NOMO-1 treated with DMSO at 0.1 percent for 48 hours (cell line): ENCODE measurements around the gene IFT74.
"Not testable (repeated sequence)": the region's sequence is repeated elsewhere in the genome, so short reads cannot be mapped to it uniquely, and the experiment has no call there.

Experiments used
- DNase-seq: peaks from one replicate; lab custom pipeline; 2025; ENCODE audit not compliant: unreplicated experiment; lab: John Stamatoyannopoulos, UW

The IFT74 gene

DNA sequence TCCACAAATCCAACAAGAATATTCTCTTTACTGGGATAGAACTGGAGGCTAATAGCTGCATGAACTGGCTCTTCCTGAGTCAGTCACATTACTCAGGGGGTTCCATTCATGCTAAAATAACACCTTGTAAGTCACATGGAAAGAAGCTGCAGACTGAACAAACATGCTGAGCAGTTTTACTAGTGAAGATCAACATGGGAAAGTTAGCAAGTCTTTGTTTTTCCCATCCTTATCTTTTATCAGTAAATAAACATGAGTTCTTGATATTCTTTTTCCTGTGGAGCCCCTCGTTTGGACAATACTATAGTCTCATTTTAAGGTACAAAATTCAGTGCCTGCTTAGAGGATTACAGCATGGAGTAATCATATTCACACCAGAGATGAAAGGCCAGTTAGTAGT, 109.1 kb downstream of the IFT74 start:
- DNase-seq = no peak

DNA sequence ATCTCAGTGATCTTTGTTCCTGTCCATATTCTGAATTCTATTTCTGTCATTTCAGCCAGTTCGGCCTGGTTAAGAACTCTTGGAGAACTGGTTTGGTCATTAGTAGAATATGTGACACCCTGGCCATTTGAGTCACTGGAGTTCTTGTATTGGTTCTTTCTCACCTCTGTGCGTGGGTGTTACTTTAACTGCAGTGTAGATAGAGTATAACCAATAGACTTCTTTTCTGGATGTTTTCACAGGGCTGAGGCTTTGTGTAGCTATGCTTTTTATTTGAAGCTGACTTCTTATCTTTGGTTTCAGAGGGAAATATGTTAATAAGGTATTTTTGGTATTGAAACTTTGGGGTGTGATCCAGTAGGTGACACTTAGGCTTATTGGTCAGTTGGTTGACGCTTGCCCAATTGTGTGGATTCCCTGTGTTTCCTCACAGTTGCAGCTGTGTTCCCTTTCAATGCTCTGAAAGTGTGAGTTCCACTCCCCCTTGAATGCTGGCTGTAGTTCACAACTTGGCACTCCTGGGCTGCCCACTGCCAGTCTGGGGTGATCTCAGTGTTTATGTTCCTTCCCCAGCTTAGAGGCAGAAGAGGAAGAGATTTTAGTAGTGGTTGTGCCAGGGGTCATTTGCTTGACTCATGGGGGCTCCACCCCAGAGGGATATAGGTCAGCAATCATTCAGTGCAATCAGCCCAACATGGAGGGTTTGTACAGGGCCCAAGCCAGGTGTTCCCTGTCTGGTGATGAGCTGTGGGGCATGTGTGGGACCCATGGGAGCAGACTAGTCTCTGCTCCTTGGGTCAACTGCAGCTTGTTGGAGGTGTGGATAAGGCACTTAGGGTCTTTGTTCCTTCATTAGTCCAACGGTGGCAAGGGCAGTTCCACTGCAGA, 117.9 kb downstream of the IFT74 start:
- DNase-seq = no peak

DNA sequence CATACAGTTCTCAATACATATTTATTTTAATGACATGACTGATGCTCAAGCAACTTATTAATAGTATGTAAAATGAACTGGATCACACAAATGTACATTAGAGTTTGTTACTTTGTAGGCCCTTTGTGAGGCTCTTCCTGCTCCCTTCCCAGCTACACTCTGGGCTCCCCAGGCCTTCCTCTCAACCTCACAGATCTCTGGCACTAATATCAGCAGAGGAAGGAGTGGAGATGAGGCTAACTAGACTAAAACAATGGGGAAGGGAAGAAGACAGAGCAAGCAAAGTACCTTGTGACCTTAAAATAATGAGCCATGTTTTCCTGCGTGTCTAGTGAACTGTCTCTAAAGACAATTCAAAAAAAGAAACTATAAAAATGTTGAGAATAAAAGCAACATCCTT, 122.5 kb downstream of the IFT74 start:
- DNase-seq = no peak

DNA sequence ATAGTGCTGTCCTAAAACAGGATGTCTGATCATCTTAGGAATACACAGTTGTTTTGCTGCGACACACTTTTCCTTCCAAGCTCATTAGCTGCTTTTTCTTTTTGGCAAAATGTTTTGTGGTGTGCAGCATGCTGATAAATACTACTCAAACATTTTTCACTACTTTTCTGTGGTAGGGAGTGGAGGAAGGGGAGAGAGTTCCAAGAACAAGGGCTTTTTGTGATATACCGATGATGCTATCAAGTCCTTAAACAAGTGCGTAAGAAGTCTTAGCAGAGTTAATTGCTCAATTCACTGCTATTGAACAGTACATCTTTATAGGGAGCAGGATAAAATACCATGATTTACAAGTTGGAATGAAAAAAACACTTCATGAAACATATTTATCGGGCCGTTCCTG, 129.2 kb downstream of the IFT74 start:
- no peak for DNase-seq

DNA sequence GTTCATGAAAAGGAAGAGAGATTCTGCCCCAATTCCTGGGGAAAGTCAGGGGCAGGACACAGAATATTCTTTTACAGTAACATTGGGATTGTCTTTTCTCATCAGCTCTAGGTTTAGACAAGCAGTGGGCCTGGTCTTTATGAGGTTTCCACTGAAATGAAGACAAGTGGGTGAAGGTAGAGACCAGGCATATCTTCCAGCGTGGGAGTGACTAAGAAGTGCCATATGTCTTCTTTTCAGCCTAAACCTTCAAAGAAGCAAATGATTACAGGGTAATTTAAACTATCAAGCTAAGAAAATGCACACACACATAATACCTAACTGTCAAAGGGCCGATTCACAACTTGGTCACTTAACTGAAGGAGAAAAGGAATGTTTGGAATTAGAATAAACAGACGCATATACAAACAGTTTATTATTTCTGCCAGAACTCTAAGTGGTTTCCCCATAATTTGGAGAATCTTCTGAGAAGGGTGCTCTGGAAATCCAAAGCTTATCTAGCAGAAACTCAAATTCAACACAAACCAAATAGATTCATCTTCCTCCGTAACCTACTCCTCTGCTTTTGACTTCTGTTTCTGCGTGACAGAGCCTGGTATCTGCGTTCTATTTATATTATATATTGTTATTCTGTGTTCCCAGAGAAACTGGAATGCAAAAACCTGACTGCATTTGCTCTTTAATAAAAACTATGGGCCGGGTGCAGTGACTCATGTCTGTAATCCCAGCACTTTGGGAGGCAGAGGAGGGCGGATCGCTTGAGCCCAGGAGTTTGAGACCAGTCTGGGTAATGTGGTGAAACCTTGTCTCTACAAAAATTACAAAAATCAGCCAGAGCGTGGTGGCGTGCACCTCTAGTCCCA, 130.8 kb downstream of the IFT74 start:
- no peak for DNase-seq

DNA sequence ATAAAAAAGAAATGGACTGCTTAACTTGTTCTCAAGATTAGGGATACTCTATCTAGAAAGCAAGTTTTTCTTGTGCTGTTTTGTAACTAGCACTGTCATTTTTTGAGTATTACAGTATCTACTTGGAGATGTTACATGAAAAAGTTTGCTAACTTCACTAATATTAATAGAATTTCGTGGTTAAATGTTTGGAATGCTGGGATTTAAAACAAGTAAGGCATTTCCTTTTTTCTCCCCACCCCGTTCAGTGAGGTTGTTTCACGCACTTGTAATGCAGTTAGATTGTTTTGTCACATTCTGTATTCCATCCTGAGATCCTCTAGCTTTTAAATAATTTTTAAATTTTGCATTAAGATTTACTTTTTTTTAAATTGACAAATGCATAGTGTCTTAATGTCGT, 132.8 kb downstream of the IFT74 start:
- DNase-seq = no peak

DNA sequence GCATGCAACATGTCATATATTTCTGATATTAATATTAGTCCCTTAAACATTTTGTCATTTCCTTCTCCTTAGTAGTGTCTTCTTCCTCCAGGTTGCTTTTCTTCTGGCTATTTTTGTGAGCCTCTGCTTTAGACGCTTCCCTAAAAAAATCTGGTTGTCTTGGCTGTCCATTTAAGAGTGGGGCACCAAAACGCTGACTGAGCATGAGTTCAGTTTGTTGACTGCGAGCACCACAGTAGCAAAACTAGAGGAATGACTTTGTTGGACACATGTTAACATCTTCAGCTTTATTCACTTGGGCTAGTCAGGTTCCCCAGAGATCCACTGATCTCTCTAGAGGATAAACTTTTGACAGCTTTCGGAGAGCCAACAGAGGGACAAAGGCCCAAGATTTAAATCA, 133.5 kb downstream of the IFT74 start:
- DNase-seq = no peak

DNA sequence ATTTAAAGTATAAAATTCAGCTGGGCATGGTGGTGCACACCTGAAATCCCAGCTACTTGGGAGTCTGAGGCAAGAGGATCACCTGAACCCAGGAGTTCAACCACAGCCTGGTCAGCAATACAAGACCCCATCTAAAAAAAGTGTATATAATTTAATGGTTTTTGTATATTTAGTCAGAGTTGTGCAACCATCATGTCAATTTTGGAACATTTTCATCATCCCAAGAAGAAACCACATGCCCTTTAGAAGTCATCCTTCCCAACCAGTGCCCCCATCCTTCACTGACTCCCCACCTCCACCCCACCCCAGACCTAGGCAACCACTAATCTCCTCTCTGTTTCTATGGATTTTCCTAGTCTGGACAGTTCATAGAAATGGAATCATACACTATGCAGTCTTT, 134.0 kb downstream of the IFT74 start:
- DNase-seq = no peak

DNA sequence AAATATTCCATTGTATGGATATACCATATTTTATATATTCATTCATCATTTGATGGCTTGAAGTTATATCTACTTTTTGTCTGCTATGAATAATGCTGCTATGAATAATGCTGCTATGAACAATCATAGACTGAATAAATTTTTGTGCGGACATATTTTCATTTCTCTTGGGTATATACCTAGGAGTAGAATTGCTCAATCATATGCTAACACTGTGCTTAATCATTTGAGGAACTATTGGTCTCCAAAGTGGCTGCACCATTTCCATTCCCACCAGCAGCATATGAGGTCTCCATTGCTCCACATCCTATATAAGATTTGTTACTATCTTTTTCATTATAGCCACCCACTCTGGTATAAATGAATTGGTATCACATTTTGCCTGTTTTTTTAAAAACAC, 134.5 kb downstream of the IFT74 start:
- no peak for DNase-seq

DNA sequence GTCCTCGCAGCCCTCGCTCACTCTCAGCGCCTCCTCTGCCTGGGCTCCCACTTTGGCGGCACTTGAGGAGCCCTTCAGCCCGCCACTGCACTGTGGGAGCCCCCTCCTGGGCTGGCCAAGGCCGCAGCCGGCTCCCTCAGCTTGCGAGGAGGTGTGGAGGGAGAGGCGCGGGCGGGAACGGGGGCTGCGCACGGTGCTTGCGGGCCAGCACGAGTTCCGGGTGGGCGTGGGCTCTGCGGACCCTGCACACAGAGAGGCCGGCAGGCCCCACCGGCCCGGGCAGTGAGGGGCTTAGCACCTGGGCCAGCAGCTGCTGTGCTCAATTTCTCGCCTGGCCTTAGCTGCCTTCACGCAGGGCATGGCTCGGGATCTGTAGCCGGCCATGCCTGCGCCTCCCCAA, 136.3 kb downstream of the IFT74 start:
- DNase-seq = not testable (repeated sequence)

DNA sequence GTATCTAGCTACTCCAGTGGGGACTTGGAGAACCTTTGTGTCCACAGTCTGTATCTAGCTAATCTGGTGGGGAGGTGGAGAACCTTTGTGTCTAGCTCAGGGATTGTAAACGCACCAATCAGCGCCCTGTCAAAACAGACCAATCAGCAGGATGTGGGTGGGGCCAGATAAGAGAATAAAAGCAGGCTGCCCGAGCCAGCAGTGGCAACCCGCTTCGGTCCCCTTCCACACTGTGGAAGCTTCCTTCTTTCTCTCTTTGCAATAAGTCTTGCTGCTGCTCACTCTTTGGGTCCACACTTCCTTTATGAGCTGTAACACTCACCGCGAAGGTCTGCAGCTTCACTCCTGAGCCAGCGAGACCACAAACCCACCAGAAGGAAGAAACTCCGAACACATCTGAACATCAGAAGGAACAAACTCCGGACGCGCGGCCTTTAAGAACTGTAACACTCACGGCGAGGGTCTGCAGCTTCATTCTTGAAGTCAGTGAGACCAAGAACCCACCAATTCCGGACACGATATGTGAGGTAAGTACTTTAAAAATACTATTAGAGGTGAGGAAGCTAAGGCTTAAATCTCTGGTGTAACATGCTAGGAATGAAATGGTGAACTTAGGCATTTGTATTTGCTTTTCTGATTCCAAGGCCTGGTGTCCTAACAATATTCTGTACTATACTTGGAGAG, 137.3 kb downstream of the IFT74 start:
- DNase-seq = not testable (repeated sequence)

DNA sequence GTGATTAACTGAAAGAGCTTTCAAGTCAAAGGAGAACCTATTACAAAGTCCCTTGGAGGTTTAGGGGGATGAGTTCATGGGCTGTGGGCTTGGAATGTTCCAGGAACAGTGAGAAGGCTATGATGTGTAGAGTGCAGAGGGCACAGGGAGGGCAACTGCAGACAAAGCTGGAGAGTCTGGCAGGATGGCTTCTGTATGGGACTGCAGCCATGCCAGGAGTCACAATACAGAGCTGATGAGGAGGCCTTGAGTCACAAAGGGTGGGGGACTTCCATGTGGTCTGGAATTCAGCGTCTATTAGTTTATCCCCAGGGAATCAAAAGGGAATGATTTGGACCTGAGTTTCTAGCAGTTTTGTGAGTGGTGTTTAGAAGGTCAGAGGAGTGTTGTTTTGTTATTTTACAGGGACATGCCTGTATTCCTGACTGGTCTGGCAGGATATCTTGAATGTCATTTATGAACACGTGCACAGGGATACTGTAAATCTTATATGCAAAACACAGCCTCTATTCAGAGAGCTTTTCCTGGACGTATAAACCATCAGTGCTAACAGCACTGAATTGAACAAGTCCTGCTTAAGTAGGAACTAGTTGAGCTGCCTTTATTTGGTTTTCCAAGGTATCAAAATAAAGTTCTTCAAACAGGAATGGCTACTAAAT, 138.6 kb downstream of the IFT74 start:
- no peak for DNase-seq

DNA sequence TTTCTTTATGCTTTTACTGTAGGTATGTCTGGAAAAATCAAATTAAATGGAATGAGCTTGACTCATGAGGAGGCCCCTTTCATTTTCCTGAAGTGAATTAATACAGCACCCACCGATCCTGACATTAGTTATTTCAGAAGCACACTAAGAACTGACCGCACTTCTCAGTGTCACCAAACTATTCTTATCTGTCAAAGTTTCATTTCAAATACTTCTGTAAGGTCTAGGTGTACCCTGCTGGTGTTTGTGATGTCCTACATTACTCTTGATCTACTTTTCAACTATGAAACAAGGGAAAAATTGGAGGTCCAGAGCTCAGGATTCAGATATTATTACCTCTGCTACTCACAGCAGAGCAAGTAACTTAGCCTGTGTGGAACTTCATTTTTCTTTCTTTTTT, 151.0 kb downstream of the IFT74 start:
- no peak for DNase-seq

DNA sequence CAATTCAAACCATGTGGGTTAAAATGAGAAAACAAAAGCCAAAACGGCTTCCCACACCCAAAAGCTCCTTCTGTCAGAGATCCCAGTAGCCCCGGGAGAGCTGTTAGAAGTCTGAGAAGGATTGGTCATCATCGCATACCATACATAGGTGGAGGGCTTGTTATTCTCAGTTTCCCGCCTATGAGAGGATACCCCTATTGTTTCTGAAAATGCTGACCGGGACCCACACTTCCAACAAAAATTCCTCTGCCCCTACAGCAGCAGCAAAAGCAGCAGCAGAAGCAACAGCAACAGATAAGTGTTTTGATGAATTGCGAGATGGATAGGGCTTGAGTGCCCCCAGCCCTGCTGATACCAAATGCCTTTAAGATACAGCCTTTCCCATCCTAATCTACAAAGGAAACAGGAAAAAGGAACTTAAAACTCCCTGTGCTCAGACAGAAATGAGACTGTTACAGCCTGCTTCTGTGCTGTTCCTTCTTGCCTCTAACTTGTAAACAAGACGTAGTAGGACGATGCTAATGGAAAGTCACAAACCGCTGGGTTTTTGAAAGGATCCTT, 152.8 kb downstream of the IFT74 start, which contains the start of gene TEK:
Gene TEK, plus strand, starts transcription at position 245 of the 561 bp plus-strand sequence. CDS start 366 bp downstream, outside the sequence.
- no peak for DNase-seq

DNA sequence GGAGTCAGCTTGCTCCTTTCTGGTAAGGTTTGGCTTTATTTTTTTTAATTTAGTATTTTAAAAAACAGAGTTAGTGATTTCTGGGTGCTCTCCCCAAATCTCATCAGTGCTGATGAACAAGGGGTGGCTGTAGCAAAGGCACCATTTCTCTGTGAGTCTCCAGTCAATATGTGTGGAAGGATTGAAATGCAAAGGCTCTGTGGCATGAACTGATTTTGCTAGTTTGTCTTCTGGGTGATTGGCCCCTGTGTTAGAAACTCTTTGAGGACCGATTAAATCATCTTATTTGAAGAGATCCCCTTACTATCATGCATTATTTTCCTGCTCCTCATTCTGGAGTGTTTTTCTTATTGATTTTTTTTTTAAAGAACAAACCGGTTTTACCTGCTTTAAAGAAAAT, 153.4 kb downstream of the IFT74 start:
- DNase-seq = no peak

DNA sequence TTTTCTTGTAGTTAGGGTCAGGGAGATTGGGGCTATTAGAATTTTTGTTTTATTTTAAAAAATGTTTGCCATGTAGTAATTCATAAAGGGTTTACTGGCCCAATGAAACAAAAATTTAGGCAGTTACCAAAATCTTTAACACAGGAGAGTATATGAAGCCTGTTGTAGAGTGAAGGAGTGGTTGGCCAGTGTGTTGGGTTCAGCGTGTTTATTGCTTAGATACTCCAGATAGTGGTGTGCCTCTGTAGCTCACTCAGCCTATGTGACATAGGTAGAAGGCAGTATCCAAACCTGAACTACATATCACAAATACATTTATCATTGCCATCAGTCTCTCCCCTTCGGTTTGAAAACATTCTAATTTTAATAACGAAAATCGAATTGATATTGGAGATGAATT, 154.0 kb downstream of the IFT74 start:
- DNase-seq = no peak

DNA sequence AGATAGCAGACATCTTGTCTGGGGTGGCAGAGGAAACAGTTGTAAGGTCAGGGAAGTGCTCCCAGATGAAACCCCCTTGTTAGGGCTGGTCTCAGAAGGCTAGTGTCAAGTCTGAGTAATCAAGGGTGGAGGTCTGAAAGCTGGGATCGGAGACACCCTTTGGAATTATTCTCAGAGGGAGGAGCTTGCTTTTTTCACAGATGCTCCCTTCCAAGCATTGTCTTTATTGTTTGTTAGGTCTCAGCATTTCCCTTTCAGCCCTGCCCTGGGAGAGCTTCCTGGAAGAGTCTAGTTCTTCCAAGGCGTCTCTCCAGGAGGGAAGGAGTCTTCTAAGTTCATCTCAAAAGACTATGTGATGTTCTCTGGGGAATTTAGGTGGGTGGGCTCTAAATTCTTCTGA, 156.0 kb downstream of the IFT74 start:
- no peak for DNase-seq
